Activated CD8-positive, alpha-beta memory T cell treated with anti-CD3 and anti-CD28 coated beads, Interleukin-2, amount 50 U/mL, for 1 hour (primary cell): Measurements from ENCODE around the gene OR3A1.
"Not testable (repeated sequence)": the region's sequence is repeated elsewhere in the genome, so short reads cannot be mapped to it uniquely, and the experiment has no call there.

ENCODE experiments used
- DNase-seq: peaks from one replicate; pipeline ENCODE4 v3.0.0-alpha.2; 2020; ENCODE audit errors: extremely low read depth

OR3A1 gene

GRCh38 chr17:3298260-3298659 lies at the start of gene OR3A1:
Gene OR3A1, minus strand, starts transcription at chr17:3298360. Its CDS starts 5,778 bp downstream, at chr17:3292582.
- DNase-seq: no peak

DNA sequence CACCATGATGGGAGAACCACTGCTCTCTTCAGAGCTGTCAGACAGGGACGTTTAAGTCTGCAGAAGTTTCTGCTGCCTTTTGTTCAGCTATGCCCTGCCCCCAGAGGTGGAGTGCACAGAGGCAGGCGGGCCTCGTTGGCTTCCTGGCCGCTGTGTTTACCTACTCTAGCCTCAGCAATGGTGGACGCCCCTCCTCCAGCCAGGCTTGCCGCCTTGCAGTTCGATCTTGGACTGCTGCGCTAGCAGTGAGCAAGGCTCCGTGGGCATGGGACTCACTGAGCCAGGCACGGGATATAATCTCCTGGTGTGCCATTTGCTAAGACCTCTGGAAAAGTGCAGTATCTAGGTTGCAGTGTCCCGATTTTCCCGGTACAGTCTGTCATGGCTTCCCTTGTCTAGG lies 44.6 kb upstream of the OR3A1 start:
- DNase-seq: not testable (repeated sequence)

DNA sequence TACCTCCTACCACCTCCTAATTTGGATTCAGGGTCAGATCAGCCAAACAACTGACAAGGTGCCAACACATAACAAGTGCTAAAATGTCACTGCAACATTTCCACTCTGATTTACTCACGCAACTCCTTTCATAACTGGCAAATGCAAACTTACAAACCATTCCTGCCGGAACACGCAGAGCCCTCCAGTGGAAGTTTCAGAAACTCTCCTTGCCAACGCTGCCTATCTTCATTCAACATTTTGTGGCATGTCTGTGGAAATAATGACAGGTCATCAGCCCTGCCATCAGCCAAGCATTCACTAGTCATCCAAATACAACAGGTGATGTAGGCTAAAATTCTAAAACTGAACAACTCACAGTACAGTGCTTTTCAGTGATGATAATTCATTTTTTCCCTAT lies 37.7 kb upstream of the OR3A1 start:
- no peak for DNase-seq

GRCh38 chr17:3318336-3318735 lies 20.2 kb upstream of the OR3A1 start:
- no peak for DNase-seq

DNA sequence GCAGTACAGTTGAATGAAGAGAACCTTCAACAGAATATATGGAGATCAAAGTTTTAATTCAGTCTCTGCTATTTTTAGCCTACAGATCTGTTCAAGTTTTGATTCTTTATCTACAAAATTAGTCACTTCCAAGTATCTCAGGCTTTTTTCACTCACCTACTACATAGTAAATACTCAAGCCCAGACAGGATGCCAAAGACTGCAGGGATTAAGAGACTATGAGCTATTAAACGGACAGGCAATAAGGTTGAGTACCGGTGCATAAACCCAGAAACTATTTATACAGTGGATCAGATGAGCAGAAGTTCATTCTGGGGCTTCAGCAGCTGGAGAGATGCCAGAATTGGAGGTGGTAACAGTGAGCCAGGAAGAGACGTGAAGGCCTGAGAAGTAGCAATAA lies 18.7 kb upstream of the OR3A1 start:
- no peak for DNase-seq

- no peak for DNase-seq
These were observed 10.4 kb upstream of the OR3A1 start for GRCh38 chr17:3308603-3309002.

DNA sequence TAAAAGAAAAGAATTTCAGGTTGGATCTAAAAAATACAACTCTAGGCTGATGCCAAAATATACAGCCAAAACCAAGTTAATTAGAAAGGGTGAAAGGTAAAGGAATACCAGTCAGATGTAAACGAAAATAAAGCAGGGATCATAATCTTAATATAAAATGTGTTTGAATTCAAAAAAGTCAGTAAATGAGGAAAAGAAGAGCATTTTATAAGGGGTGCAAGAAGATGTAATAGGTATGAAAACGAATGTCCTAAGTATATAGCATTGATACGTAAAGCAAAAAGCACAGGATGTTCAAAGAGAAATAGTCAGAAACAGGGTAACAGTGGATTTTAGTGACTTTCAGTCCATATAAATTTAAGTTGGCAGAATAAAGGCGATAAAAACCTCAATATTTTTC lies 2.5 kb downstream of the OR3A1 start:
- DNase-seq: no peak

GRCh38 chr17:3293548-3293947 lies 4.6 kb downstream of the OR3A1 start:
- DNase-seq: not testable (repeated sequence)

- no peak for DNase-seq
These were observed 15.3 kb downstream of the OR3A1 start for GRCh38 chr17:3282901-3283300.

DNA sequence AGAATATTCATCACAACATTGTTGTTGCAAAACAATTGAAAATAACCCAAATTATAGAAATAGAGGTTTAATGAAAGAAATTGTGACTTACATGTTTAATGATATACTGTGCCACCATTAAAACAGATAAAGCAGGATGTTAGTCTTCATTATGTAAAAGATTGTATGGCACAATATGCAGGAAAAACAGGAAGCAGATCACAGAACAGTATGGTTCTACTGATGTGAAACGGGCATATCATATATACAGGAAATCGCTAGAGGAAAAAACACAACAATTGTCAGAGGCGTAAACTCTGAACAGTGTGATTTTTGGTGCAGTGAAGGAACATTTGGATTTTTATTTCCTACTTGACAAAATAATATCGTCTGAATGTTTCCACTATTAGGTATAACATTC lies 22.0 kb downstream of the OR3A1 start:
- DNase-seq: no peak

DNA sequence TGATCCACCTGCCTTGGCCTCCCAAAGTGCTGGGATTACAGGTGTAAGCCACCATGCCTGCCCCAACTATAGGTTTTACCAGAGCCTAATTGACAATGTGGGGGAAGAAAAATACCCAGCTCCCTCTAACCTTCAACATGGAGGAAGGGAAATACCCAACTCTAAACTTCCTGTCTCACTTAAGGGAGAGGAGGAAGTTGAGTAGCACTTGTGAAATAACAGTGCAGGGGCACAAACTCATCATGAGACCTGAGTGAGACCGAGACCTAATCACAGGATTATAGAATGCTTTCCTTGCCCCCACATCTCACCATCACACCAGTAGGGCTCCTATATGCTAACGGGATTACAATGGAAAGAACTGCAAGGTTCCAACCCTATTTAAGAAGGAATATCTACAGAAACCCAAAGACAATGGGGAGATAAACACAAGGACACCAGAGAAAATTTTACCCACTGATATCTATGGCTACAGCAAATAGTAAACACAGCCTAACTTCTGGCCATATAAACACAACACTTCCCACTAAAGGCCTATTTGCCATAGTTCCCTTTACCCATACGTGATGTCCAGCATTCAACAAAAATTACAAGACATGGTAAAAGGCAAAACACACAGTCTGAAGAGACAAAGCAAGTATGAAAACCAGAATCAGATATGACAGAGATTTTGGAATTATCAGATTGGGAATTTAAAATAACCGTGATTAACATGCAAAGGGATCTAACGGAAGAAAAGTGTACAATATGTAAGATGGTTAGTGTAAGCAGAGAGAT lies 26.9 kb downstream of the OR3A1 start:
- no peak for DNase-seq

DNA sequence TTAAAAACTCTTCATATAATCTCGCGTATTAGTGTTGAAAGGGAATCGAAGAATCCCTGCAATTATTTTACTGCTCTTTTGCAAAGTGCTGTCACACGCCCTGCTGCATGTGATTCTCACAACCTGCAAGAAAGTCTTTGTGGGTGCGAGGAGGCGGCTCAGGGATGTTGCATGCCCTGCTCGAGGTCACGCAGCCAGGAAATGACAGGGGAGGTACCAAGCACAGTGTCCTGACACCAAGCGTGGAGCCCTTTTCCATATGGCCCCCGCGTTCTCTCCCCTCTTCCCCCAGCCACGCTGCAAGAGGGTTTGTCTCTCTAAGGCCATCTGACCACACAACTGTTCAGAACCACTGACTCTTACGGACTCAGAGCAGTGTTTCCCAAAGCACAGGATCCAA lies 37.6 kb downstream of the OR3A1 start:
- DNase-seq: no peak

GRCh38 chr17:3260163-3260562 lies 38.0 kb downstream of the OR3A1 start:
- no peak for DNase-seq

- no peak for DNase-seq
These were observed 41.6 kb downstream of the OR3A1 start for GRCh38 chr17:3256575-3256974.

DNA sequence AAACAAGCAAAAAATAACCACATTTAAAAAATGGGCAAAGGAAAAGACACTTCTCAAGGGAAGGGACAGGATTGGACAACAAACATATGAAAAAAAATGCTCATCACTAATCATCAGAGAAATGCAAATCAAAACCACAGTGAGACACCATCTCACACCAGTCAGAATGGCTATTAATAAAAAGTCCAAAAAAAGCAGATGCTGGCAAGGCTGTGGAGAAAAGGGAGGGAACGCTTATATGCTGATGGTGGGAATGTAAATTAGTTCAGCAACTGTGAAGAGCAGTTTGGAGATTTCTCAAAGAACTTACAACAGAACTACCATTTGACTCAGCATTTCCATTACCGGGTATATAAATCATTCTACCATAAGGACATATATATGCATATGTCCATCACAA lies 49.1 kb downstream of the OR3A1 start:
- not testable (repeated sequence) for DNase-seq

- not testable (repeated sequence) for DNase-seq
These were observed 53.3 kb downstream of the OR3A1 start for GRCh38 chr17:3244841-3245240.

DNA sequence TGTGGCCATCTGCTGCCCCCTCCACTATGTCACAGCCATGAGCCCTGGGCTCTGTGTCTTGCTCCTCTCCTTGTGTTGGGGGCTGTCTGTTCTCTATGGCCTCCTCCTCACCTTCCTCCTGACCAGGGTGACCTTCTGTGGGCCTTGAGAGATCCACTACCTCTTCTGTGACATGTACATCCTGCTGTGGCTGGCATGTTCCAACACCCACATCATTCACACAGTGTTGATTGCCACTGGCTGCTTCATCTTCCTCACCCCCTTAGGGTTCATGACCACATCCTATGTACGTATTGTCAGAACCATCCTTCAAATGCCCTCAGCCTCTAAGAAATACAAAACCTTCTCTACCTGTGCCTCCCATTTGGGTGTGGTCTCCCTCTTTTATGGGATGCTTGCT lies 57.1 kb downstream of the OR3A1 start:
- not testable (repeated sequence) for DNase-seq
